ENCODE measurements around the gene ATP8B3.
A peak's percentile ranks its signal among the peaks of the same experiment; 100 is the strongest.
"Not testable (repeated sequence)": the region's sequence is repeated elsewhere in the genome, so short reads cannot be mapped to it uniquely, and the experiment has no call there.

Gene ATP8B3

GRCh38 chr19:1768248-1768647 lies 43.8 kb downstream of the ATP8B3 start:
- DNase-seq = peak in 1 of 2 donors; percentile 36

GRCh38 chr19:1767464-1767933 lies 44.6 kb downstream of the ATP8B3 start:
- DNase-seq = peak in 1 of 2 donors; percentile 65

- DNase-seq = peak; percentile 10 to 23
Measured at GRCh38 chr19:1766800-1767352, 45.2 kb downstream of the ATP8B3 start.

- no peak for DNase-seq
Measured at GRCh38 chr19:1765904-1766799, 45.9 kb downstream of the ATP8B3 start.

- DNase-seq = no peak
Measured at GRCh38 chr19:1765232-1765903, 46.7 kb downstream of the ATP8B3 start.

- no peak for DNase-seq
Measured at GRCh38 chr19:1764729-1765128, 47.3 kb downstream of the ATP8B3 start.

- no peak for DNase-seq
Measured at GRCh38 chr19:1763648-1764639, 48.1 kb downstream of the ATP8B3 start.

GRCh38 chr19:1762243-1763117 lies 49.6 kb downstream of the ATP8B3 start:
- peak in 1 of 2 donors; percentile 5 for DNase-seq

- DNase-seq = no peak
Measured at GRCh38 chr19:1761528-1762242, 50.4 kb downstream of the ATP8B3 start.

GRCh38 chr19:1760786-1761527 lies 51.1 kb downstream of the ATP8B3 start:
- DNase-seq = not testable (repeated sequence)

GRCh38 chr19:1760020-1760419 lies 52.1 kb downstream of the ATP8B3 start:
- DNase-seq = no peak

GRCh38 chr19:1758959-1759903 lies 52.8 kb downstream of the ATP8B3 start:
- no peak for DNase-seq

- DNase-seq = no peak
Measured at GRCh38 chr19:1758231-1758577, 53.9 kb downstream of the ATP8B3 start.

GRCh38 chr19:1757468-1758230 lies 54.4 kb downstream of the ATP8B3 start:
- no peak for DNase-seq

GRCh38 chr19:1756705-1757465 lies 55.2 kb downstream of the ATP8B3 start:
- DNase-seq = peak; percentile 19 to 60

GRCh38 chr19:1756264-1756663 lies 55.8 kb downstream of the ATP8B3 start:
- no peak for DNase-seq
